Suprapubic skin (tissue), 4 donors: ENCODE measurements around the gene MBD3L2. TPM values are rescaled to one million over a fixed set of nuclear protein-coding genes. Genes with fewer than 3 reads are reported as not detected.
"Not testable (repeated sequence)": the region's sequence is repeated elsewhere in the genome, so short reads cannot be mapped to it uniquely, and the experiment has no call there.

ENCODE experiments used
- DNase-seq, 2 donors: peaks; one replicate each; pipeline ENCODE4 v3.0.0-alpha.2; 2019; ENCODE audit warnings: low spot score in 2 of 2
- H3K27ac ChIP-seq: fragments of 200-600 bp; sonication (generic); one replicate; pipeline ENCODE4 v1.5.1; 2019
- H3K27me3 ChIP-seq: fragments of 200-600 bp; sonication (generic); one replicate; pipeline ENCODE4 v1.5.1; 2019
- H3K36me3 ChIP-seq: fragments of 200-600 bp; sonication (generic); one replicate; pipeline ENCODE4 v1.5.1; 2019
- H3K4me1 ChIP-seq: fragments of 200-600 bp; sonication (generic); one replicate; pipeline ENCODE4 v1.5.1; 2019
- H3K4me3 ChIP-seq: fragments of 200-600 bp; sonication (generic); one replicate; pipeline ENCODE4 v1.5.1; 2019; ENCODE audit warnings: mild to moderate bottlenecking
- H3K9me3 ChIP-seq: fragments of 200-600 bp; sonication (generic); one replicate; pipeline ENCODE4 v1.5.1; 2019
- CTCF ChIP-seq, 2 donors: fragments of 200-600 bp in 1 of 2; fragments of 450-650 bp in 1 of 2; sonication (generic) in 1 of 2; IDR thresholded peaks; one replicate each; pipeline ENCODE4 v1.5.1; 2016 to 2019; ENCODE audit warnings: antibody characterized with exemption in 2 of 2, mild to moderate bottlenecking in 1 of 2, moderate library complexity in 1 of 2
- EP300 ChIP-seq: sonication (generic); formaldehyde crosslinking; IDR thresholded peaks from one replicate; pipeline ENCODE4 v1.6.1; 2017; ENCODE audit warnings: antibody characterized with exemption
- POLR2A ChIP-seq, 2 donors: fragments of 450-650 bp; IDR thresholded peaks; one replicate each; pipeline ENCODE4 v1.6.1; 2017; ENCODE audit warnings: antibody characterized with exemption in 2 of 2, mild to moderate bottlenecking in 2 of 2, moderate library complexity in 2 of 2
- POLR2AphosphoS5 ChIP-seq, 3 donors: sonication (generic); formaldehyde crosslinking; IDR thresholded peaks; one replicate each; pipeline ENCODE4 v1.6.1; 2017; ENCODE audit warnings: antibody characterized with exemption in 3 of 3
- WGBS: methylation state at CpG from one replicate; pipeline ENCODE4 v1.1.5; 2018; 5-methylcytosine and 5-hydroxymethylcytosine counted together
- total RNA-seq, 4 donors: library from RNA; depleted of rRNA; stranded (reverse); fragments of >200 nt; gene quantifications; one replicate each; pipeline ENCODE4 v1.1.0, GENCODE V29; 2016

Gene MBD3L2
- not detected for total RNA-seq

GRCh38 chr19:7049021-7049420 is at the start of gene MBD3L2:
Gene MBD3L2 (plus strand): TSS chr19:7049321. CDS start chr19:7049374, 53 bp downstream.
- not testable (repeated sequence) for H3K4me1 ChIP-seq, H3K9me3 ChIP-seq, H3K27me3 ChIP-seq, H3K27ac ChIP-seq, H3K4me3 ChIP-seq, H3K36me3 ChIP-seq, DNase-seq
- WGBS: no CpG with 5 or more reads among the region's 7 CpGs

- TF ChIP-seq POLR2AphosphoS5 (IDR thresholded peaks at IDR 0.05) (no peak), EP300 (no peak), CTCF (IDR thresholded peaks at IDR 0.05) (no peak), POLR2A (IDR thresholded peaks at IDR 0.05) (no peak)
- Histone ChIP-seq H3K9me3 (no peaks in the 10 kb centered on the region), H3K36me3 (no peaks in the 10 kb centered on the region), H3K4me1 (no peaks in the 10 kb centered on the region), H3K4me3 (no peak overlapping the region), H3K27me3 (no peaks in the 10 kb centered on the region), H3K27ac (no peak overlapping the region)
- DNase-seq: no peak
- 76% methylated on average over 7 of the region's 7 CpGs for WGBS
Observed at GRCh38 chr19:6999933-7000332, 49.2 kb upstream of the MBD3L2 start.

GRCh38 chr19:7000333-7000732 is 48.8 kb upstream of the MBD3L2 start:
- no peaks in the 10 kb centered on the region for H3K36me3 ChIP-seq
- no peak overlapping the region for H3K27ac ChIP-seq
- TF ChIP-seq POLR2AphosphoS5 (IDR thresholded peaks at IDR 0.05): no peak
- TF ChIP-seq CTCF (IDR thresholded peaks at IDR 0.05): no peak
- no peak for TF ChIP-seq EP300
- TF ChIP-seq POLR2A (IDR thresholded peaks at IDR 0.05): no peak
- H3K27me3 ChIP-seq: no peaks in the 10 kb centered on the region
- 70% methylated on average over 3 of the region's 3 CpGs for WGBS
- no peaks in the 10 kb centered on the region for H3K9me3 ChIP-seq
- no peak for DNase-seq
- no peak overlapping the region for H3K4me3 ChIP-seq
- H3K4me1 ChIP-seq: no peaks in the 10 kb centered on the region

- Histone ChIP-seq H3K4me3 (no peak overlapping the region), H3K36me3 (no peaks in the 10 kb centered on the region), H3K4me1 (no peaks in the 10 kb centered on the region), H3K27ac (no peak overlapping the region), H3K27me3 (no peaks in the 10 kb centered on the region), H3K9me3 (no peaks in the 10 kb centered on the region)
- TF ChIP-seq POLR2A (IDR thresholded peaks at IDR 0.05): no peak
- TF ChIP-seq CTCF (IDR thresholded peaks at IDR 0.05): no peak
- no peak for TF ChIP-seq POLR2AphosphoS5 (IDR thresholded peaks at IDR 0.05)
- TF ChIP-seq EP300: no peak
- WGBS: 63% methylated on average over 1 of the region's 1 CpG
- DNase-seq: no peak
Observed at GRCh38 chr19:7000816-7001215, 48.3 kb upstream of the MBD3L2 start.

GRCh38 chr19:7004313-7004931 is 44.7 kb upstream of the MBD3L2 start:
- no peaks in the 10 kb centered on the region for H3K36me3 ChIP-seq
- no peaks in the 10 kb centered on the region for H3K4me1 ChIP-seq
- no peak overlapping the region for H3K27ac ChIP-seq
- H3K9me3 ChIP-seq: no peaks in the 10 kb centered on the region
- WGBS: 92% methylated on average over 18 of the region's 18 CpGs
- DNase-seq: no peak
- H3K27me3 ChIP-seq: no peaks in the 10 kb centered on the region
- H3K4me3 ChIP-seq: no peak overlapping the region
- no peak for TF ChIP-seq POLR2A (IDR thresholded peaks at IDR 0.05)
- TF ChIP-seq CTCF (IDR thresholded peaks at IDR 0.05): no peak
- TF ChIP-seq POLR2AphosphoS5 (IDR thresholded peaks at IDR 0.05): no peak
- TF ChIP-seq EP300: no peak
